HG02571 (cell line): ENCODE measurements around the gene NEUROD1.

ENCODE experiments used
- ATAC-seq: cut with Tn5 transposase; IDR thresholded peaks from one replicate; pipeline ENCODE4 v1.9.1; 2021; ENCODE audit warnings: mild to moderate bottlenecking, moderate library complexity; ENCODE audit not compliant: unreplicated experiment

The NEUROD1 gene

DNA sequence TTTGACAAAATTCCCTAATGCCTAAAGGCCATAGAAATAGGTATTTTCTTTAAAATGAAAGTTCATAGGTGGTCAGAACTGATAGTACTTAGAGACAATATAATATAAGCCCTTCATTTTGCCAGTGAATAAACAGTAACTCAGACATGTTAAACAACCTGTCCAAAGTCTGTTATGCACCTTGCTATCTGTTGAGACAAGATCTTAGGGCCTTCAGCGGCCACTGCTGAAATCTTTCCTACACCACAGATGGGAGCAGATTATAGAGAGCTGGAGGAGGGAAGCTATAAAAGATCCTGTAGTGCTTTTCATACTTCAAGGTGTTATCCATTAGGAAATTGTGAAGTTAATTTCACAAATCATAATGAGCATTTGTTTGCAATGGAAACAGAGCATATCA is 37.2 kb downstream of the NEUROD1 start:
- ATAC-seq, result no peak

DNA sequence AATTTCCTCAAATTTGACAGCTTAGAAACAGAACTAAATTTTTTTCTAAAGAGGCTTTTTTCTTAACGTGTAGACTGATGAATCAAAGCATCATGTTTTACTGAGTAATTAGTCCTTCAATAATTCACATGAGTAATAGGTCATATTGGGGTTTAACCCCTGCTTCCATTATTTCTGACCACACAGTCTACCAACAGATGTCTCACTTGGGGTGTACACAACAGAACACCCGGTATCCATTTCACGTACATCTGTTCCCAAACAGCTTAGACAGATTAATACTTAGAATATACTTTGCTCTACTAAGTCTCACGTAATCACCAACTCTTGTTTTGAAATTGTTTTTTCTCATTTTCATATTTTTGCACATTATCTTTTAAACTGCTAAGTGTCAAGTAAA is 38.2 kb downstream of the NEUROD1 start:
- no peak for ATAC-seq

DNA sequence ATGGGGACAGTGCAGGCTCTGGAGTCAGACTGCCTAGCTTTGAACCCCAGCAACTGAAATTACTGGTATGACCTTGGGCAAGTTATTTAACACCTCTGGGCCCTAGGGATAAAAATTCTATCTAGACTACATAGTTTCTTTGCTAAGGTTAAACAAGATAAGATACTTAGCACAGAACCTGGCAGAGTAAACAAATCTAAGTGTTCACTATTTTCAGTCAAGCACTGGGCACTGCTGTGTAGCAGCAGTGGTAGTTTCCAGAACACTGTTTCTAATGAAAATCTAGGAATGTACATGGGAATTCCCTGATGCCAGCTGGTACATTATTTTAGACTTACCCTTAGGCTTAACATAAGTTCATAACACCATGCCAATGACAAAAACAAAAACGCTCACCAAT is 40.6 kb downstream of the NEUROD1 start:
- ATAC-seq, result no peak

DNA sequence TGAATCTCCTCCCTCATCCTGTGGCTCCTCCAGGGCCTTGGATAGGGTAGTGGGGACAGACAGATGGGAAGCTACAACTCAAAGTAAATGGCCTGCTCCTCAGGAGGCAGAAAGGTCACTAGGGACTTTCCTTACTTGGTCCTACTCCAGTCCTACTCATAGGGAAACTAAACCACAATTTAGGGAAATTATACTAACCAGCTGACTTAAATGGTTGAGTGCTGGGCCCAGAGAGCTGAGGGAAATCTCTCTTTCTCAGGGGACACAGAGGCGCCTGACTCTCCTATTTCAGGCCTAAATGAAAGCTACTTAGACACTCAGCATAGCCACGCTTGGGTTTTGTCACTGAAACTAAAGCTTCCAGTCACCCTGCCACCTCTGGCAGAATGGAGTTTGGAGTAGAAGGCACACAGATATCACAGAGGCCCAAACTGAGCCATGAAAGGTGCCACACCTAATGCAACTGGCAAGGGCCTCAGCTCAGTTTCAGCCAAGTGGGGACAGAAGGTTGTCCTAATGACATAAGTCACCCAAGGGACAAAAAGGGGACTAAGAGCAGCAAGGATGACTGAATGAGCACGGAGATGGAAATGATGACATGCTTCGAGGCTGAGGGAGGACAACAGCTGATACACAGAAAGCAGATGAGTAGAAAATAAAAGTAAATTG is 47.5 kb downstream of the NEUROD1 start:
- ATAC-seq, result peak; percentile 80

DNA sequence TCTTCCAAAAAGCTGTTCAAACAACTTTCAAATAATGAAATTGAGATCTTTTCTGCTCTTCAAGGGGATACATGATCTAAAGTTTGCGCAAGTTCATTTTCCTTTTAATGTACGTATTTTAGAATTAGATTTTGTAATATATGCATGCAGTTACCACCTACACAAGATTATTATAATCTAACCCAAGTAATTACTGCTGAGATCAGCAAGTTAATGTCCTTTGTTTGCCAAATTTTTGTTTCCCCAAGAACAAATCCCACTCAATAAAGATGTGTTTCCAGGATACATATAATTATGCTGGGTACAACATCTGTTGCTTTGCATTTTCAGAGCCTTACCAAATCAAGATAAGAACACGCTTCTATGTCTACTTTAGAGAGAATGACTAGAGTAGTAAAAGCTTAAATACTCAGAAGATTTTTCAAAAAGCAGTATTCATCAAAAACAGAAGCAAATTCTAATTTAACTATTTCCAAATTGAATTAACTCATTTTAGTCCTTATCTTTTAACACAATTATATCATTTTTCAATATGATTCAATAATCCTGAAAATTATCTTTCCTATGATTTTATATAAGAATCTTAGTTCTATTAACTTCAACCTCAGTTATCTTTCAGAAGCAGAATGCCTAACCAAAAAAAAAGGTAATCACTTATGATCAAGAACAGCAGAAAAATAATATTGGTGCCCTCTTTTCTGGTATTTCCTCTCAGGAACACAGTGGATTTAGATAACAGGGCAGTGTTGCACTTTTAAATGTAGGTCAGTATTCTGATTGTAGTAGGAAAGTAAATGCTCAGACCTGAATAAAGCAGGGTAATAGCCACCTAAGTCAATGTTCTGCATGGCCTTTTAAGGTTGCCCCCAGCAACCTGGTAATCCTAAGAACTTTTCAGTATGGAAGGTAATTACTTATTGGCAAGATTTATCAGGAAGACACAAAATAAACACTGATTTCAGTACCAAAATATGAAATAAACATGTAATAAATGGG is 51.4 kb downstream of the NEUROD1 start:
- no peak for ATAC-seq

- ATAC-seq, result no peak
Measured at GRCh38 chr2:181627545-181627944, 52.8 kb downstream of the NEUROD1 start.

- no peak for ATAC-seq
Measured at GRCh38 chr2:181626671-181627070, 53.6 kb downstream of the NEUROD1 start.
